Peyer's patch (tissue), 4 donors: ENCODE results near the gene RNF31. TPM values are rescaled to one million over a fixed set of nuclear protein-coding genes. Genes with fewer than 3 reads are reported as not detected.

ENCODE experiments used
- DNase-seq, 3 donors: peaks; one replicate each; pipeline ENCODE4 v3.0.0-alpha.2; 2017 to 2019
- H3K27ac ChIP-seq, 4 donors: fragments of 200-600 bp; sonication (generic); one replicate each; pipeline ENCODE4 v1.5.1; 2016 to 2019
- H3K27me3 ChIP-seq, 2 donors: fragments of 200-600 bp; sonication (generic); one replicate each; pipeline ENCODE4 v1.5.1; 2019
- H3K36me3 ChIP-seq, 3 donors: fragments of 200-600 bp; sonication (generic); one replicate each; pipeline ENCODE4 v1.5.1; 2016 to 2019
- H3K4me1 ChIP-seq, 4 donors: fragments of 200-600 bp; sonication (generic); one replicate each; pipeline ENCODE4 v1.5.1; 2016 to 2019
- H3K4me3 ChIP-seq, 4 donors: fragments of 200-600 bp; sonication (generic); 1 replicate in 3 of 4; 2 replicates in 1 of 4; pipeline ENCODE4 v1.5.1; 2016 to 2019; ENCODE audit warnings: mild to moderate bottlenecking in 1 of 4
- H3K9me3 ChIP-seq, 4 donors: fragments of 200-600 bp; sonication (generic); one replicate each; pipeline ENCODE4 v1.5.1; 2016 to 2019; ENCODE audit warnings: mild to moderate bottlenecking in 1 of 4
- CTCF ChIP-seq, 6 experiments: fragments of 450-650 bp in 4 of 6; fragments of 200-600 bp in 2 of 6; sonication (generic) in 1 of 6; IDR thresholded peaks; one replicate each; pipeline ENCODE4 v1.5.1; 2017 to 2019; ENCODE audit warnings: antibody characterized with exemption in 6 of 6, mild to moderate bottlenecking in 3 of 6, moderate library complexity in 1 of 6
- POLR2A ChIP-seq, 2 donors: fragments of 450-650 bp; IDR thresholded peaks; one replicate each; pipeline ENCODE4 v1.5.1; 2017; ENCODE audit warnings: antibody characterized with exemption in 2 of 2, mild to moderate bottlenecking in 2 of 2, moderate library complexity in 2 of 2
- total RNA-seq, 4 donors: library from RNA; depleted of rRNA; stranded (reverse); fragments of >200 nt; gene quantifications; one replicate each; pipeline ENCODE4 v1.1.0, GENCODE V29; 2016

RNF31 gene
- total RNA-seq, 4 donors from 2014 or later, result 46.4 to 90.8 (median 71.1) TPM

- Histone ChIP-seq H3K36me3 (no peaks in the 10 kb centered on the region), H3K4me1 (peaks cover 0 to 10% (median 8%) of the 10 kb centered on the region in 4 donors), H3K27me3 (no peaks in the 10 kb centered on the region), H3K9me3 (no peaks in the 10 kb centered on the region), H3K27ac (peak overlapping the region in 1 of 4 donors; percentile 23), H3K4me3 (no peak overlapping the region)
- TF ChIP-seq POLR2A (IDR thresholded peaks at IDR 0.05), result no peak
- TF ChIP-seq CTCF (IDR thresholded peaks at IDR 0.05), result no peak
- no peak for DNase-seq
Measured at GRCh38 chr14:24110060-24110459, 37.2 kb upstream of the RNF31 start.

GRCh38 chr14:24110523-24110922 lies 36.8 kb upstream of the RNF31 start:
- no peak for DNase-seq
- no peaks in the 10 kb centered on the region for H3K27me3 ChIP-seq
- H3K4me3 ChIP-seq, result no peak overlapping the region
- no peaks in the 10 kb centered on the region for H3K9me3 ChIP-seq
- TF ChIP-seq CTCF (IDR thresholded peaks at IDR 0.05), result no peak
- no peak for TF ChIP-seq POLR2A (IDR thresholded peaks at IDR 0.05)
- H3K36me3 ChIP-seq, result no peaks in the 10 kb centered on the region
- peak overlapping the region in 2 of 4 donors; percentile 23 to 35 for H3K27ac ChIP-seq
- H3K4me1 ChIP-seq, result peaks cover 0 to 12% (median 8%) of the 10 kb centered on the region in 4 donors

GRCh38 chr14:24113379-24113800 lies 33.9 kb upstream of the RNF31 start:
- TF ChIP-seq POLR2A (IDR thresholded peaks at IDR 0.05) (no peak), CTCF (IDR thresholded peaks at IDR 0.05) (no peak)
- no peak for DNase-seq
- Histone ChIP-seq H3K27me3 (no peaks in the 10 kb centered on the region), H3K4me1 (peaks cover 9 to 31% (median 11%) of the 10 kb centered on the region in 4 donors), H3K4me3 (peak overlapping the region; percentile 50 to 89 (median 72)), H3K36me3 (peaks cover 0 to 17% (median 0%) of the 10 kb centered on the region in 3 donors), H3K27ac (peak overlapping the region; percentile 94 to 99 (median 97)), H3K9me3 (no peaks in the 10 kb centered on the region)

- DNase-seq, result peak; percentile 74 to 95 (median 94)
- peaks cover 6 to 31% (median 10%) of the 10 kb centered on the region in 4 donors for H3K4me1 ChIP-seq
- peak overlapping the region; percentile 94 to 99 (median 97) for H3K27ac ChIP-seq
- H3K4me3 ChIP-seq, result peak overlapping the region; percentile 50 to 89 (median 72)
- H3K36me3 ChIP-seq, result peaks cover 0 to 23% (median 0%) of the 10 kb centered on the region in 3 donors
- TF ChIP-seq CTCF (IDR thresholded peaks at IDR 0.05) (peak in 1 of 6 experiments; percentile 10), POLR2A (IDR thresholded peaks at IDR 0.05) (peak; percentile 67 to 70)
- H3K27me3 ChIP-seq, result no peaks in the 10 kb centered on the region
- H3K9me3 ChIP-seq, result no peaks in the 10 kb centered on the region
Measured at GRCh38 chr14:24113801-24114531, 33.3 kb upstream of the RNF31 start.

GRCh38 chr14:24114532-24115421 lies 32.5 kb upstream of the RNF31 start, which contains the start of the genes DCAF11 and NRL:
DCAF11 (plus strand) TSS chr14:24114777; CDS start chr14:24115595, 818 bp downstream.
NRL (minus strand) TSS chr14:24114949; CDS start chr14:24082848, 32,101 bp downstream.
- DNase-seq, result peak; percentile 98 to 99 (median 99)
- Histone ChIP-seq H3K4me3 (peak within 1 kb of the TSS; percentile 50 to 89 (median 72)), H3K4me1 (peaks cover 4 to 31% (median 10%) of the 10 kb centered on the region in 4 donors), H3K36me3 (peaks cover 0 to 31% (median 3%) of the 10 kb centered on the region in 3 donors), H3K27ac (peak within 1 kb of the TSS; percentile 94 to 99 (median 97)), H3K27me3 (no peaks in the 10 kb centered on the region), H3K9me3 (no peaks in the 10 kb centered on the region)
- TF ChIP-seq CTCF (IDR thresholded peaks at IDR 0.05) (peak in 1 of 6 experiments; percentile 2), POLR2A (IDR thresholded peaks at IDR 0.05) (peak; percentile 12 to 57)
